Measurements from ENCODE around the gene PI4K2A.

The PI4K2A gene

GRCh38 chr10:97707134-97707861, 66.8 kb downstream of the PI4K2A start:
- no peak for DNase-seq (ENCODE audit: low spot score)

- no peak for DNase-seq (ENCODE audit: low spot score)
Measured at GRCh38 chr10:97708167-97708566, 67.7 kb downstream of the PI4K2A start.

GRCh38 chr10:97708976-97709946, 68.8 kb downstream of the PI4K2A start:
- DNase-seq (ENCODE audit: low spot score): peak; percentile 21

GRCh38 chr10:97711640-97712572, 71.4 kb downstream of the PI4K2A start:
- no peak for DNase-seq (ENCODE audit: low spot score)

GRCh38 chr10:97713339-97713825, 72.9 kb downstream of the PI4K2A start, which contains the start of gene MARVELD1:
MARVELD1 (plus strand) TSS chr10:97713730; CDS start chr10:97713877, 147 bp downstream.
- no peak for DNase-seq (ENCODE audit: low spot score)

GRCh38 chr10:97713826-97714400, 73.4 kb downstream of the PI4K2A start:
- peak; percentile 41 for DNase-seq (ENCODE audit: low spot score)

- DNase-seq (ENCODE audit: low spot score): no peak
Measured at GRCh38 chr10:97714401-97715258, 74.2 kb downstream of the PI4K2A start.

- no peak for DNase-seq (ENCODE audit: low spot score)
Measured at GRCh38 chr10:97715259-97715874, 74.9 kb downstream of the PI4K2A start.

GRCh38 chr10:97717627-97718026, 77.2 kb downstream of the PI4K2A start:
- DNase-seq (ENCODE audit: low spot score): no peak

- DNase-seq (ENCODE audit: low spot score): no peak
Measured at GRCh38 chr10:97718178-97718577, 77.7 kb downstream of the PI4K2A start.

- no peak for DNase-seq (ENCODE audit: low spot score)
Measured at GRCh38 chr10:97718659-97719142, 78.2 kb downstream of the PI4K2A start.

- no peak for DNase-seq (ENCODE audit: low spot score)
Measured at GRCh38 chr10:97719602-97720001, 79.1 kb downstream of the PI4K2A start.

- DNase-seq (ENCODE audit: low spot score): no peak
Measured at GRCh38 chr10:97721871-97722780, 81.7 kb downstream of the PI4K2A start.

GRCh38 chr10:97723001-97723400, 82.5 kb downstream of the PI4K2A start:
- no peak for DNase-seq (ENCODE audit: low spot score)

- DNase-seq (ENCODE audit: low spot score): no peak
Measured at GRCh38 chr10:97724341-97724941, 84.0 kb downstream of the PI4K2A start.

Measured in CD4-positive, alpha-beta T cell treated with Interleukin-6 at 100 ng/mL for 8 hours (primary cell).